Left renal cortex interstitium (tissue), 4 donors: ENCODE results near the gene COPS9. TPM values are rescaled to one million over a fixed set of nuclear protein-coding genes. Genes with fewer than 3 reads are reported as not detected.

ENCODE experiments used
- DNase-seq, 4 donors: peaks; one replicate each; pipeline ENCODE4 v3.0.0-alpha.2; 2013; ENCODE audit warnings: low read depth in 4 of 4, low spot score in 2 of 4, missing footprints in 1 of 4
- polyA plus RNA-seq, 4 donors: library from polyadenylated mRNA; unstranded; fragments of 120-200 nt; gene quantifications; one replicate each; pipeline ENCODE4 v1.2.1, GENCODE V29; 2013; ENCODE audit not compliant: insufficient read length in 4 of 4

Gene COPS9
- polyA plus RNA-seq, 4 donors: 78.9 to 146 (median 88.8) TPM

DNA sequence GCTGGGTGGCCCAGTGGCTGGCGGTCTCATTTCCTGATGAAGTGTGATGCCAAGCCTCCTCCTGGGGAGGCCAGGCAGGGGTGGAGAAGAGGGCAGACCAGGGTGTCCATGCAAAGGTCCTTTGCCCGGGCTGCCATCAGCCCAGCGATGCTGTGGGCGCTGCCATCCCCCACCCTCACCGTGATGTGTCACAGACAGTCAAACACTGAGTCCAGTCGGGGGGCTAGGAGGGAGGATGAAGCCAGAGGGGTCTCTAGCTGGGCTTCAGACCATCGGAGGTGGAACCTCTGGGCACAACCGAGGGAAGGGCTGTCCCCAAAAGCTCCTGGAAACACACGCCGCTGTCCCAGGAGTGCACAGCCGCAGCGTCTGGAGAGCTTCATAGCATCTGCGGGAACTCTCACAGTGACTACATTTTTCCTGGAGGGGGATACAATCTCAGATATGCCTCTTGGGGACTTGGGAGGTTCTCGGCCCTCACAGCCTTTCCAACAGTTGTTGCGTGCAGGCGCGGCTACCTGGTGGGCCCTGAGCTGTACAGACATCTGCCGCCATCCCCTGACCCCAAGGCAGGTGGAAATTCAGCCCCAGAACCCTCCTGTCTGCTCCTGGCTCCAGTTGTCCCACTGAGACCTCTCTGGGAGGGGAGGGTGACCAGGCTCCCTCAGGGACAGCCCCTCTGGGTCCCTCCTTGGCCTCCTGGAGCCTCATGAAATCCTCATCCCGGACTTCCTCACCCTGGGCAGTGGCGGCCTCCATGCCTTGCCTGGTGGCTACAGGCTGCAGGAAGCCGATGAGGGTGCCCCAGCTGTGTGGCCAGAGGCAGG is 30.9 kb upstream of the COPS9 start:
- no peak for DNase-seq

DNA sequence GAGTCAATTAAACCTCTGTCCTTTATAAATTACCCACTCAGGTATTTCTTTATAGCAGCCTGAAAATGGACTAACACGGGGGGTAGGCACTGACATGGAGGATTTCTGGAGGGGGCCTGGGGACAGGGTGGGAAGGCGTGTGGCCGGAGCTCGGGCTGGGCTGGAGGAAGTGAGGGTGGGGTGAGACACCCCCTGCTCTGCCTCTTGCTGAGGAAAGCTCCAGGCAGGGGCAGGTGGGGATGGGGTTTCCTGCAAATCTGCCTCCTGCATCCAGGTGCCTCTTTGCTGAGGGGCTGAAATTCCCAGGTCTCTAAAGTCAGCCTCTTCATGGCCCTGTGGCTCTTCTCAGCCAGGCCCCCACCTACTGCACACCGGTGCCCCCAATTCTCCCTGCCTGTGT is 30.1 kb upstream of the COPS9 start:
- DNase-seq: no peak

DNA sequence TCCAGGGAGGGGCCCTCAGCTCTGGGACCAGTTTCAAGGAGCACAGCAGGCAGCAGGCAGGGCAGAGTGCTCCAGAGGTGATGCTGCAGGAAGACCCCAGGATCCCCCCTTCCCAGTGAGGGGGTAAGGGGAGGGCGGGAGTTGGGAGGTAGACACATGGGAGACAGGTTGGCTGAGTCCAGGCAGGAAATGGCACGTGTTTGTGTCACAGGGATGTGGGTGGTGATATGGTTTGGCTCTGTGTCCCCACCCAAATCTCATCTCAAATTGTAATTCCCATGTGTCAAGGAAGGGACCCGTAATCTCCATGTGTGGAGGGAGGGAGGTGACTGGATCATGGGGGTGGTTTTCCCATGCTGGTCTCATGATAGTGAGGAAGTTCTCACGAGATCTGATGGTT is 29.6 kb upstream of the COPS9 start:
- DNase-seq: no peak

DNA sequence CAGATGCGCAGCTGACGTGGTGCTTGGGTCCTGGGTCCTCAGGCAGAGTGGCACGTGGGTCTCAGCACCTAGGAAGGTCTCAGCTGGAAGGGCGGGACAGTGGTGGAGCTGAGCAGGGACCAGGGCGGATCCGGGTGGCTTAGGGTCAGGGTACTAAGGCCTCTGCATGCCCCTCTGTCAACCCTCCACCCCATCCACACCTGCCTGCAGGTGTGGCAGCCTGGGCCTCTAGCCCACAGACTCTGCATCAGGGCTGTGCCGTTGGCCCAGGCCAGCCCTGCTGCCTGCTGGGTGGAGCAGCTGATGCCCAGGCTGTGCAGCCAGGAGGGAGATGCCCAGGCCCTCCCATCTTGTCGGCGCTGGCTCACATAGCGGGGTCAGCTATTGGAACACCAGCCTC is 28.9 kb upstream of the COPS9 start:
- DNase-seq: no peak

DNA sequence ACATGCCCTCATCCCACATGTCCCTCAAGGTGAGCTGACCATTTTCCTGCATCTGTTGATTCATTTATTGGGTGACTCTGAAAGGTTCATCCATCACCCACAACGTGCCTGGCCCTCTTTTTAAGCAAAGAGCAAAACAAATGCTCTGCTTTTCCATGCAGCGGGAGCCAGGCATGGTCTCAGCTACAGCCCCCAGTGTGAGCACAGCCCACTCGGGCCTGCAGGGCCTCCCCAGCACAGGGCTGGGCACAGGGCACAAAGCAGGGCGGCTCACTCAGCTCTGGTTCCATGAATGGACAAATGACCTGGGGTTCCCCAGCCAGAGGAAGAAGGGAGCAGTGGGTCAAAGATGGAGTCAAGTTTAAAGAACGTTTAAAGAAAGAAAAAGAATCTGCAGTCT is 28.5 kb upstream of the COPS9 start:
- DNase-seq: no peak

DNA sequence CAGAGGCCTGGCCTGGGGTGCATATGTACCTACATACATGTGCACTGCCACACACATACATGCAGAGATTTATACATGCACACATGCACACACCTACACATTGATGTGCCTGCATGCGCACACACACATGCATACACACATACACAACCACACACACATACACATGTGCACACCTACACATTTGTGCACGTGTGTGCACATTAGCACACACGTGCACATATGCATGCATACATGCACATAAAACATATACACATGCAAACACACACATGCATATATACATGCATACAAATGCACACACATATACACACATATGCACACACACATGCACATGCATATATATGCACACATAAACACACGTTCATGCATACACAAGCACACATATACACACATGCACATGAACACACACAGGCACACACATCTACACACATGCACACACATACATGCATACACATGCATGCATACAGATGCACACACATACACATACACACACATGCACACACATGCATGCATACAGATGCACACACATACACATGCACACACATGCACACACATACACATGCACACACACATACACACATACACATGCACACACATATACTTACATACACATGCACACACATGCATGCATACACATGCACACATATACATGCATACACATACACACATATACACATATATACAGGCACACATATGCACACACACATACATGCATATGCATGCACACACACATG is 27.9 kb upstream of the COPS9 start:
- DNase-seq: no peak

DNA sequence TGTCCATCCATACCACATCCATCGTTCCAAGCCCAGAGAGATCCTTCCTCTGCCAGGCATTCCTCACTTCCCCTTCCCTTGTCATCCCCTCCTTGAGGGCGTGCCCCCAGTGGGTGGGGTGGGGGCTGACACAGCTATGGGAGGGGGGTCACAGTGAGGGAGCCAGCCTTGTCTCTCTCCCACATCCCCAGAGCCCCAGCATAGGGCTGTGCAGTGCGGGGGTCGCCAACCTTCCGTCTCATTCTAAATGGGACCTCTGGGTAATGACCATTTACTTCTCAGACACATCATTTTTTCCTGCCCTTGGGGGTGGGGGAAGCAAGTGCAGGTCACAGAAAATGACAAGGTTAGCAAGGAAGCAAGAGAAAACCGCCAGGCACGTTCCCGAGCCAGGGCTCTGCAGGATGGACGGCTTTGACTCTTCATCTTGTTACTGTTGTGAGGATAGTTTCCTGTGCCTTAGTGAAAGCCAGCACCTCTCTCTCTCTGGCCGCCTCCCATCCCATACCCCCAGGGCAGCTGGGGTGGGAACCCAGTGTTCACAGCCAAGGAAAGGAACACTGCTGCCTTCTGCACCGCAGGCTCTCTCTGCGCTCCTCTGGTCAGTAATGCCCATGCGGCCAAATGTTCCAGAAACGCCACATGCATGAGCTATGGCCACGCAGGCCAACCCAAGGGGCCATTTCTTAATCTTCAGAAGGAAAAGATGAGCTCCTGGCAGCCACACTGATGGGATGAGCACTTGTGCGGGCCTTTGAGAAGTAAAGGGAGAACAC is 27.0 kb upstream of the COPS9 start:
- no peak for DNase-seq

DNA sequence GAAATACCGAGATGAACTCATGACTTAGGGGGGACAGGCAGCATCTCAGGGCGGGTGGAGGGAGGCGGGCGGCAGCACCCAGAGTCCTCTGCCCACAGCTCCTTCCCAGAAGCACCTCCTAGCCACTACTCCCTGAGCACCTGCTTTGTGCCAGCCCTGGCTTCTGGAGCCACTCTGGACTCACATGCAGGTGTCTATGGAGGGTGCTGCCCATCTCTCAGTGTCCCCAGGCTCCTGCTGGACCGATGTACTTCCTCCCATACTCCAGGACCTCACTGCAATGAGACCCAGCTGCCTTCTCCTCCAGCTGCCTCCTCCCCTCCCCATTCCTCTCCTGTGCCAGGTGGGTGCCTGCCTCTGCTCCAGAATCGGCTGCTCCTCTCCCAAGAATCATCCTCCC is 26.4 kb upstream of the COPS9 start:
- no peak for DNase-seq

DNA sequence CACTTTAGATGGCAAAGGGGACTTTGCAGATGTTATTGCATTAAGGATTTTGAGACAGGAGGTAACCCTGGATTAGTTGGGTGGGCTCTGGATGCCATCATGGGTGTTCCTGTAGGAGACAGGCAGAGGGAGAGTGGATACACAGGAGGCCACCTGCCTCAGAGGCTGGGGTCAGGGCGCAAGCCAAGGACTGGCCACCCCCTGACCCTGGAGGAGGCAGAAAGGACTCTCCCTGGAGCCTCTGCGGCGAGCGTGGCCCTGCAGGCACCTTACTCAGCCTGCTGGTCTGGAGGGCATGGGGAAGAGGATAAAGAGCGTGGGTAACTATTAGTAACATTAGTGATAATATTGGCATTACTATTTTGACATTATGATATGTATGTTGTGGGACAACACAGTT is 25.9 kb upstream of the COPS9 start:
- no peak for DNase-seq

DNA sequence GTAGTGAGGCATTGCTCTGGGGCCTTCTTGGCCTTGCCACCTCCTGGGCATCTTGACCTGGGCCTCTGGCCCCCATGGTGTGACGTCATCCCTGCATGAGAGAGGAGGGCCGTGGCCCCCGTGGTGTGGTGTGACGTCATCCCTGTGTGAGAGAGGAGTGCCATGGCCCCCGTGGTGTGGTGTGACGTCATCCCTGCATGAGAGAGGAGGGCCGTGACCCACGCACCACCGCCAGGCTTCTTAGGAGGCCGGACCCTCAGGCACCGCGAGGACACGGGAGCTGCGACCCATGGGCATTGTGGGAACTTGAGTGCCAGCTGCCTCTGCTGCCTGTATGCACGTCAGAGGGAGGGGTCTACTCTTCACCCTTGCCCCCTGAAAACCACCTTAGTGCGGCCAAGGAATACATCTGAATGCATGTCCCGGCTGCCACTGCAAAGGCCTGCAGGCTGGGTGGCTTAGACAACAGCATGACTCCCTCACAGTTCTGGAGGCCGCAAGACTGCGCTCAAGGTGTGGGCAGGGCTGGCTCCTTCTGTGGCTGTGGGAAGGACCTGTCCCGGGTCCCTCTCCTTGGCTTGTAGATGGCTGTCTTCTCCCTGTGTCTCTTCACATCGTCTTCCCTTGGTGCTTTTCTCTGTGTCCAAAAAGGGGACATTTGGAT is 25.1 kb upstream of the COPS9 start:
- no peak for DNase-seq

DNA sequence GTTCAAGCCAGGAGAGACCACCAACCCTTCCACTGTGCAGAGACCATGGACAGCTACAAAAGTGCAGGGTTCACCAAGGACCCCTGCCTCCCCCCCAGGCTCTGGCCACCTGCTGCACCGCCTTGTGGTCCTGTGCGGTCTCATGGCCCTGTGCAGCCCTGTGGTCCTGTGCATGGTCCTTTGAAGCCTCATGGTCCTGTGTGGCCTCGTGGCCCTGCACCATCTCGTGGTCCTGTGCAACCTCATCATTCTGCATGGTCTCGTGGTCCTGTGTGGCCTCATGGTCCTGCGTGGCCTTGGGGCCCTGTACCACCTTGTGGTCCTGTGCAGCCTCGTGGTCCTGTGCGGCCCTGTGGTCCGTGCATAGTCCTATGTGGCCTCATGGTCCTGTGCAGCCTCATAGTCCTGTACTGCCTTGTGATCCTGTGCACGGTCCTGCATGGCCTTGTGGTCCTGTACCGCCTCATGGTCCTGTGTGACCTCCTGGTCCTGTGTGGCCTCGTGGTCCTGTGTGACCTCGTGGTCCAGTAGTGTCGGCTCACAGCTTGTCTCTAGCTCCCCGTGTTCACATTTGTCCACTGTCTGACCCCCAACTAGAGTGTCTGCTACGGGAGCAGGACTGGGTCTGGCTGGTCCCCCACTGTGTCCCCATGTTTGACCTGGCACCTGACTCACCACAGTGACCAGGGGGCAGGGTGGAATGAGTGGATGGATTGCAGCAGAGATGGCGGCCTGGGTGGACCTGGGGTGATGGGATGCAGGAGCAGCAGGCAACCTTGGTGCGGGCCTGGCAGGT is 24.4 kb upstream of the COPS9 start:
- no peak for DNase-seq

DNA sequence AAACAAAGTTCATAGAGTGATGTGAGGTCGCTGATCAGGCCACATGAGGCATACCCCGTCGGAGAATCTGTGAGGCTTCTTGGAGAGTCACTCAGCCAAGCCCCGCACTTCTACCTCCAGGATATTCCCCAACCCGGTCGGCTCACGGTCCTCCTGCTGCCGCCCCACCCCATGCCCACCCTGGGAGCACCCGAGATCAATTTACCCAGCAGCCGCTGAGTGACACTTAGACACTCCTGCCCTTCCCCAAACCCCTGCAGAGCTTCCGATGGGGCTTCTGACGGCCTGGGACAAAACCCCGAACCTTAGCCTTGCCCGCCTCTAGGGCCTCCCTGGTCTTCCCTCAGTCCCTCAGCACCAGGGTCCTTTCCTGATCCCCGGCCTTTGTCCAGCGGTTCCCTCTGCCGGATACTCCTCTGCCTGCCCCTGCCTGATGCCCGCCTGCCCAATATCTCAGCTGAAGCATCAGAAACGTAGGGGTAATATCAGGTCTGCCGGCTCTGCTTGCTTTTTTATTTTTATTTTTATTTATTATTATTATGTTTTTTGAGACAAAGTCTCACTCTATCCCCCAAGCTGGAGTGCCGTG is 23.2 kb upstream of the COPS9 start:
- DNase-seq: no peak

DNA sequence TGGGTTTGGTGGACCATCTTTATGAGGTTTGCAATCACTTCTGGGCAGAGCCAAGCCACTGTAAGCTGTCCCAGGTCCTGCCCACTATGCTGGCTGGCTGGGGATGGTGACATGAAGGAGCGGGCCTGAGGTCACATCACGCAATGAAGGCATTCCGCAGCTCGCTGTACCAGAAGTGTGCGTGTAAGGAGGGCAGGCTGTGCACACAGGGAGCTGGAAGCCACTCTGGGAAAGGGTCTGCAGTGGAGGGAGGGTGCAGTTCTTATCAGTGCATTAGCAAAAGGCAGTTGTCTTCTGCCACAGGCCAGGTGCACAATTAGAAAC is 21.0 kb upstream of the COPS9 start:
- no peak for DNase-seq

DNA sequence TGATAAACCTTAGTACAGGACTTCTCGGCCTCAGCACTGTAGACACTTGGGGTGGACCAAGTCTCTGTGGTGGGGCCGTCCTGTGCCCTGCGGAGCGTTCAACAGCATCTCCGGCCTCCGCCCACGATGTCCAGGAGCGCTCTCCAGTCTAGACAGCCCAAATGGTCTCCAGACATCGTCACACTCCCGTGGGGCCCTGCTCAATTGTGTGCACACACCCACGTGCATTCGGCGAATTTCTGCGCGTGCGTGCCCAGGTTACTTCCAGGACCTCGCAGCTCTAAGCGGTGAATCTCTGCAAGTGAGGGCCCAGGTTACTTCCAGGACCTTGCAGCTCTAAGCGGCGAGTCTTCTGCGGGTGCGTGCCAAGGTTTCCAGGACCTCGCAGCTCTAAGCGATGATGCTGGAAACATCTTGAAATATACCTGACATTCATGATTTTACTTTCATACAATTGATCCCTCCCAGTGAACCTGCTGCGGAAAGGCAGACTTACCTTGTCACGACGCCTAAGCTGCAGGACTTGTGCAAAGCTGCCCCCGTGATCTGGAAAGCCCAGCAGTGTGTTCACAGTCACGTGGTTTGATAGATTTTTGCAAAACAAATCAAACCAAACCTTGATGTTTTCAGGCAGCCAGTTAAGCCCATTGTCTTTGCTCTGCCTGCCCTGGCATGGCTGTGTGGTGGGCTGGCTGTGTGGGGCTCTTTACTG is 20.5 kb upstream of the COPS9 start:
- DNase-seq: no peak

DNA sequence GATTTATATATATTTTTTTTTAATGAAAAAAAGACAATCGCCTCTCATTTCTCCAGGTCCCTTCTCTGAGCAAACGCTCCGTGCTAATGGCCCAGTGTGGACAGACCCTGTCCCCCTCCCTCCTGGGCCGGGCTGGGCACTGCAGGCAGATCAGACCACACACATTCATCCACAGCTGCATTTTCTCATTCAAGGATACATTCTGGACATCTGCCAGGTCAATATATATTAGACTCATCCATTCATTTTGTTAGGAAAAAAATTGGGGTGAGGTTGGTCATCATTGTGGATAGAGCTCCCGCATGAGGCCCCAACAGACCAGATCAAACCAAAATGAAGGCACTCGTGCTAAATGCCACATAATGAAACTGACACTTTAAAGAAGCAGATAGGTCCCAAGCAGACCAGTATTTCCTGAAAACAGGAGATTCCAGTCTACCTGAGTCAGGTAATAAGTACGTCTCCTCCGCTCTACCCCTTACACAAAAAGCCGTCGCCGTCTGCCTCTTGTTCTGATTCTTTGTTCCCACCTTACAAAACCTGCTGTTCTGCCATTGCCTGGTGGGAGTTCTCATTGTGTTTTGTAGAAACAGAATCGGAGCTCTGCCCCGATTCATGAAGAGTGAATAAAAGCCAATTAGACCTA is 19.8 kb upstream of the COPS9 start:
- no peak for DNase-seq

DNA sequence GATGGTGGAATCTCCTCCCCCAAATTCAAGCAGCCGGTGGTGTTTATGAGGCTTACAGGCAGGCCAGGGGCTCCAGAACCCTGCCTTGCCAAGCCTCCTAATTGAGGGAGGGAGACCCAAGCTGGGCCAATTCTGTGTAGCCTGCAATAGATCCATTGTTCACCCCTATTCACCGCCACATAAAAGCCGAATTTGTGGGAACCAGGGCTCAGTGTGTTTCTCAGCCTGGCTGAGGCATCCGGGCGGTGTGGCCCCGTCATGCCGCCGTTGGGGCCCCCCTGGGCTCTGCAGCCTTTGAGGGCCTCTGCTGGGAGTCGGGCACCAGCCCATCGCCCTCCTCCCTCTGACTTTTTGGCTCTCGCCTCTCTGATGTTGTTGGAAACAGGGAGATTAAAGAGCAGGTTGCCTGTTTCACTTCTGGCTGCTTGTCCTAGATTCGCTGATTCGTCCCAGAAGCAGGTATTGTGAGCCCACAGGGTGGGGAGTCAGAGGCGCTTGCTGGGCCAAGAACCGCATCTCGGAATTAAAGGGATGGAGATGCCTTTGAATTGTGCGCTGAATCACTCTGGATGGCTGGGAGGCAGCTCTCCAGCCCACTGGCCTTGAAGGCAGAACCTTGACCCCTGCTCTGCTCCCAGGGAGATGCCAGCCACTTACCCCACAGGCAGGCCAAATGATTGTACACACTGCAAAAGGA is 19.1 kb upstream of the COPS9 start:
- DNase-seq: no peak

DNA sequence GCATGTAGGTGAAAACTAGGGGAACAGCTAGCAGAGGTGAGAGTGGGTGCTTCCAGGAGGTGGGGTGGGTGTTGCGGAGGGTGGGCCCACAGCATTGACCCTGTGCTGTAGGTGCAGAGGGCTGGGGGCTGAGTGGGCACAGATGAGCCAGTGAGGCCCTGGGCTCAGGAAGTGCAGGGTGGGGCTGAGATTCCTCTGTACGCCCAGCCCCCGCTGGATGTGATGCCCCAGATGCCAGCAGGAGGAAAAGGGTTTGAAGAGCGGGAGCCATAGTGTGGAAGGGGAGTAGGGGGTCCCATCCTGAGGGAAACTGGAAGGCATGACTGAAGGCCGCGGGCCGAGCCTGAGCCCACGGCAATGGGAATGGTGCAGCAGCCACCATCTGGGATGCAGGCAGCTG is 18.5 kb upstream of the COPS9 start:
- no peak for DNase-seq

DNA sequence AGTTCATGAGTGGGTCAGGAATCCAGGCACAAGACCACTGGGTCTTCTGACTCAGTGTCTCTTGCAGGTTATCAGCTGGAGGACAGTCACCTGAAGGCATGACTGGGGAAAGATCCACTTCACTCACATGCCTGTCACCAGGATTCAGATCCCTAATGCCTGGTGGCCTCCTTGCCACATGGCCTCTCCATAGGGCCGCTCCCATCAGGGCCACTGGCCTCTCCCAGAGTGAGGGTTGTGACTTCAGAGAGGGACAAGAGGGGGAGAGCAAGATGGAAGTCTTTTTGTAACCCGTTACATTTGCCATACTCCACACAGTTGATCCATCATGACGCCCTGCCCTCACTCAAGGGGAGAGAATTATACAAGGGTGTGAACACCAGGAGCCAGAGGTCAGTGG is 17.3 kb upstream of the COPS9 start:
- no peak for DNase-seq
